ENCODE measurements around the gene ZIC5. TPM values are rescaled to one million over a fixed set of nuclear protein-coding genes. Genes with fewer than 3 reads are reported as not detected.

Gene ZIC5
- total and polyA plus RNA-seq, 2 of the 4 experiments (the other 2 are of a cell fraction) = not detected

- Histone ChIP-seq H3K36me3 (ENCODE audit: control insufficient read depth, insufficient read depth, low read length) (no peaks in the 10 kb centered on the region), H2AFZ (replicated peaks; ENCODE audit: low read length, poor library complexity) (peak overlapping the region; percentile 88), H3K4ac (ENCODE audit: low read depth, low read length) (no peak overlapping the region), H4K8ac (ENCODE audit: low read depth in 2 of 2, low read length in 2 of 2) (no peak overlapping the region), H3K56ac (ENCODE audit: extremely low read depth, insufficient read depth, low read length) (no peak overlapping the region), H3K79me1 (ENCODE audit: low read depth in 1 of 2, low read length in 2 of 2) (no peaks in the 10 kb centered on the region), H3K14ac (replicated peaks; ENCODE audit: low read depth, low read length) (no peak overlapping the region), H3K23ac (ENCODE audit: low read depth, low read length) (no peak overlapping the region), H2BK20ac (ENCODE audit: low read depth, low read length) (no peak overlapping the region), H3K4me3 (ENCODE audit: insufficient read depth, low read depth, low read length) (no peak overlapping the region; the same call in 1 of the 2 replicates), H2BK120ac (ENCODE audit: low read depth, low read length) (no peak overlapping the region), H2BK15ac (ENCODE audit: low read depth, low read length) (no peak overlapping the region), H2AK5ac (ENCODE audit: low read depth, low read length) (no peak overlapping the region), H3K4me1 (ENCODE audit: control insufficient read depth, insufficient read depth, low read length) (no peaks in the 10 kb centered on the region; the same call in 1 of the 2 replicates), H3K27ac (ENCODE audit: insufficient read depth, low read length) (no peak overlapping the region), H3K9ac (ENCODE audit: low read depth, low read length) (no peak overlapping the region), H3K9me1 (ENCODE audit: insufficient read depth, low read length) (no peaks in the 10 kb centered on the region), H2AK9ac (replicated peaks; ENCODE audit: low read depth, low read length, poor library complexity) (no peak overlapping the region), H3K9me3 (ENCODE audit: control insufficient read depth, insufficient read depth, low read length) (peaks cover 23% of the 10 kb centered on the region), H3K18ac (ENCODE audit: low read depth, low read length) (no peak overlapping the region), H4K20me1 (ENCODE audit: insufficient read depth, low read length) (peaks cover 10% of the 10 kb centered on the region), H4K5ac (ENCODE audit: low read depth, low read length) (no peak overlapping the region), H4K91ac (ENCODE audit: insufficient read depth, low read depth, low read length) (no peak overlapping the region), H2BK5ac (ENCODE audit: low read depth, low read length, poor library complexity, severe bottlenecking) (no peak overlapping the region), H3K4me2 (ENCODE audit: low read depth, low read length) (no peak overlapping the region; the same call in 1 of the 2 replicates), H3K27me3 (ENCODE audit: control insufficient read depth, insufficient read depth, low read length) (peaks cover 90% of the 10 kb centered on the region)
- BruUV-seq (replicated peaks) = no TSS peak
- intact Hi-C loops (cut with micrococcal nuclease) (loop anchor here (10.0 kb wide), 1 partner anchor 535 kb away; no protein-coding TSS in a partner anchor), dilution Hi-C loops (cut with HindIII; ENCODE audit: low sequenced_read_pairs, unreplicated experiment) (no loop called here), in situ Hi-C loops (cut with MboI; ENCODE audit: low sequenced_read_pairs) (loop anchor here (10.0 kb wide), 1 partner anchor 255 kb away; no protein-coding TSS in a partner anchor)
- ATAC-seq (ENCODE audit: low read depth) (no peak), DNase-seq (no peak)
- ChIA-PET CTCF (no interaction called here), POLR2A (ENCODE audit: unreplicated experiment) (interaction anchor here (0.6 kb wide), 1 partner anchor 891 kb away, joined by 7 read pairs; no protein-coding TSS in a partner anchor)
- WGBS, 2 experiments (ENCODE audit: extremely low coverage in 2 of 2, insufficient read length in 1 of 2) = 1% methylated on average over 30 of the region's 59 CpGs; no CpG with 5 or more reads in 1 of the 2 experiments
- no peak for TF ChIP-seq CEBPB (IDR thresholded peaks at IDR 0.05; ENCODE audit: low read depth, low read length)
- TF ChIP-seq RFX5 (IDR thresholded peaks at IDR 0.05; ENCODE audit: low read depth, low read length) = no peak
- TF ChIP-seq CTCF (conservative IDR thresholded peaks at IDR 0.05; ENCODE audit: low read depth, low read length) = no peak
- no peak for TF ChIP-seq POLR2A (IDR thresholded peaks at IDR 0.05; ENCODE audit: low read depth, low read length)
- no peak for TF ChIP-seq CHD1 (IDR thresholded peaks at IDR 0.05; ENCODE audit: low read depth, low read length)
- TF ChIP-seq BHLHE40 (IDR thresholded peaks at IDR 0.05; ENCODE audit: low read depth, low read length) = no peak
- no peak for TF ChIP-seq MAZ (IDR thresholded peaks at IDR 0.05; ENCODE audit: borderline replicate concordance, low read depth, low read length)
- no peak for TF ChIP-seq RAD21 (IDR thresholded peaks at IDR 0.05; ENCODE audit: low read length)
- TF ChIP-seq USF2 (IDR thresholded peaks at IDR 0.05; ENCODE audit: low read depth, low read length) = no peak
- no peak for TF ChIP-seq NFE2L2 (IDR thresholded peaks at IDR 0.05; ENCODE audit: low read depth, low read length)
- no peak for TF ChIP-seq SMC3 (IDR thresholded peaks at IDR 0.05; ENCODE audit: low read depth, low read length)
- TF ChIP-seq ELK1 (IDR thresholded peaks at IDR 0.05; ENCODE audit: borderline replicate concordance, low read depth, low read length) = no peak
- no peak for TF ChIP-seq RCOR1 (IDR thresholded peaks at IDR 0.05; ENCODE audit: insufficient replicate concordance, low read length)
- no peak for TF ChIP-seq FOS (IDR thresholded peaks at IDR 0.05; ENCODE audit: low read depth, low read length)
- no peak for TF ChIP-seq MXI1 (IDR thresholded peaks at IDR 0.05; ENCODE audit: borderline replicate concordance, low read depth, low read length)
Observed at GRCh38 chr13:99979453-99980200, 8.1 kb upstream of the ZIC5 start.
